Thyroid gland (tissue), 4 donors: ENCODE measurements around the gene ST6GALNAC3. TPM values are rescaled to one million over a fixed set of nuclear protein-coding genes. Genes with fewer than 3 reads are reported as not detected.
"Not testable (repeated sequence)": the region's sequence is repeated elsewhere in the genome, so short reads cannot be mapped to it uniquely, and the experiment has no call there.

Experiments
- DNase-seq, 2 donors: peaks; one replicate each; pipeline ENCODE4 v3.0.0-alpha.2; 2019
- H3K27ac ChIP-seq, 3 donors: fragments of 200-600 bp; sonication (generic); 1 replicate in 2 of 3; 2 replicates in 1 of 3; pipeline ENCODE4 v1.5.1; 2016 to 2019; ENCODE audit warnings: mild to moderate bottlenecking in 1 of 3, moderate library complexity in 1 of 3
- H3K27me3 ChIP-seq: fragments of 200-600 bp; sonication (generic); one replicate; pipeline ENCODE4 v1.5.1; 2019
- H3K36me3 ChIP-seq, 2 donors: fragments of 200-600 bp; sonication (generic); one replicate each; pipeline ENCODE4 v1.5.1; 2016 to 2019
- H3K4me1 ChIP-seq, 2 donors: fragments of 200-600 bp; sonication (generic); one replicate each; pipeline ENCODE4 v1.5.1; 2017 to 2019
- H3K4me3 ChIP-seq, 3 donors: fragments of 200-600 bp; sonication (generic); replicated peaks in 1 of 3; 1 replicate in 2 of 3; 2 replicates in 1 of 3; pipeline ENCODE4 v1.5.1; 2016; ENCODE audit warnings: mild to moderate bottlenecking in 1 of 3
- H3K9me3 ChIP-seq: fragments of 200-600 bp; sonication (generic); one replicate; pipeline ENCODE4 v1.5.1; 2017
- CTCF ChIP-seq, 6 experiments: fragments of 200-600 bp in 3 of 6; fragments of 450-650 bp in 3 of 6; sonication (generic) in 3 of 6; IDR thresholded peaks; one replicate each; pipeline ENCODE4 v1.5.1; 2016 to 2019; ENCODE audit warnings: antibody characterized with exemption in 6 of 6, mild to moderate bottlenecking in 2 of 6, inconsistent platforms in 1 of 6, moderate library complexity in 1 of 6
- POLR2A ChIP-seq, 2 donors: fragments of 450-650 bp; IDR thresholded peaks; one replicate each; pipeline ENCODE4 v1.6.1; 2017; ENCODE audit warnings: antibody characterized with exemption in 2 of 2, mild to moderate bottlenecking in 2 of 2, moderate library complexity in 1 of 2
- WGBS, 2 donors: methylation state at CpG; one replicate each; pipeline ENCODE4 v1.1.5; 2017; 5-methylcytosine and 5-hydroxymethylcytosine counted together
- intact Hi-C: fragments of 100-400 bp; cut with DNase I; formaldehyde crosslinking; loops from one replicate; pipeline ENCODE4 v1.15.1; 2023
- total RNA-seq, 4 donors: library from RNA; depleted of rRNA; stranded (reverse); fragments of >200 nt; gene quantifications; one replicate each; pipeline ENCODE4 v1.2.3, GENCODE V29; 2016

Gene ST6GALNAC3
- total RNA-seq, 4 donors from 2014 or later, result 17.4 to 35.6 (median 31.6) TPM

- intact Hi-C loops, result no loop called here
- Histone ChIP-seq H3K9me3 (no peaks in the 10 kb centered on the region), H3K4me3 (no peak overlapping the region), H3K36me3 (no peaks in the 10 kb centered on the region), H3K4me1 (no peaks in the 10 kb centered on the region), H3K27me3 (no peaks in the 10 kb centered on the region), H3K27ac (no peak overlapping the region)
- WGBS, 2 donors, result 89 to 96% methylated on average over 5 of the region's 5 CpGs
- no peak for DNase-seq
- TF ChIP-seq POLR2A (IDR thresholded peaks at IDR 0.05), result no peak
- TF ChIP-seq CTCF (IDR thresholded peaks at IDR 0.05), result no peak
These were observed 569.6 kb downstream of the ST6GALNAC3 start for GRCh38 chr1:76644139-76644538.

GRCh38 chr1:76652860-76653259 is 578.3 kb downstream of the ST6GALNAC3 start:
- H3K4me1 ChIP-seq, H3K36me3 ChIP-seq, DNase-seq, intact Hi-C loops, H3K27me3 ChIP-seq, H3K9me3 ChIP-seq, H3K27ac ChIP-seq, H3K4me3 ChIP-seq: not testable (repeated sequence)
- 88 to 95% methylated on average over 5 of the region's 5 CpGs for WGBS, 2 donors

GRCh38 chr1:76657623-76658022 is 583.1 kb downstream of the ST6GALNAC3 start:
- no peak for TF ChIP-seq POLR2A (IDR thresholded peaks at IDR 0.05)
- TF ChIP-seq CTCF (IDR thresholded peaks at IDR 0.05), result no peak

GRCh38 chr1:76659171-76659940 is 584.8 kb downstream of the ST6GALNAC3 start:
- no peaks in the 10 kb centered on the region for H3K9me3 ChIP-seq
- H3K27me3 ChIP-seq, result no peaks in the 10 kb centered on the region
- DNase-seq, result no peak
- WGBS, 2 donors, result 75 to 81% methylated on average over 4 of the region's 4 CpGs
- no peaks in the 10 kb centered on the region for H3K36me3 ChIP-seq
- no peaks in the 10 kb centered on the region for H3K4me1 ChIP-seq
- no peak overlapping the region for H3K4me3 ChIP-seq
- intact Hi-C loops, result no loop called here
- H3K27ac ChIP-seq, result no peak overlapping the region
- no peak for TF ChIP-seq CTCF (IDR thresholded peaks at IDR 0.05)
- no peak for TF ChIP-seq POLR2A (IDR thresholded peaks at IDR 0.05)

More at GRCh38 chr1:76657623-76658022, 583.1 kb downstream of the ST6GALNAC3 start:
- Histone ChIP-seq H3K27ac (no peak overlapping the region), H3K36me3 (no peaks in the 10 kb centered on the region), H3K4me1 (no peaks in the 10 kb centered on the region), H3K4me3 (no peak overlapping the region), H3K9me3 (no peaks in the 10 kb centered on the region), H3K27me3 (no peaks in the 10 kb centered on the region)
- 84 to 94% methylated on average over 2 of the region's 2 CpGs for WGBS, 2 donors
- intact Hi-C loops, result no loop called here
- no peak for DNase-seq

GRCh38 chr1:76661531-76661930 is 587.0 kb downstream of the ST6GALNAC3 start:
- WGBS, 2 donors, result 70 to 78% methylated on average over 2 of the region's 2 CpGs
- no peaks in the 10 kb centered on the region for H3K4me1 ChIP-seq
- no peaks in the 10 kb centered on the region for H3K9me3 ChIP-seq
- intact Hi-C loops, result no loop called here
- H3K4me3 ChIP-seq, result no peak overlapping the region
- H3K27me3 ChIP-seq, result no peaks in the 10 kb centered on the region
- H3K36me3 ChIP-seq, result no peaks in the 10 kb centered on the region
- H3K27ac ChIP-seq, result no peak overlapping the region
- DNase-seq, result no peak
- TF ChIP-seq CTCF (IDR thresholded peaks at IDR 0.05) (no peak), POLR2A (IDR thresholded peaks at IDR 0.05) (no peak)
